DLD1 (cell line): ENCODE results near the gene CCDC158.
"Not testable (repeated sequence)": the region's sequence is repeated elsewhere in the genome, so short reads cannot be mapped to it uniquely, and the experiment has no call there.

ENCODE experiments used
- in situ Hi-C: cut with HindIII; loops from 2 replicates; pipeline ENCODE4 v1.10.0; 2017; ENCODE audit warnings: low sequenced_read_pairs

CCDC158 gene

DNA sequence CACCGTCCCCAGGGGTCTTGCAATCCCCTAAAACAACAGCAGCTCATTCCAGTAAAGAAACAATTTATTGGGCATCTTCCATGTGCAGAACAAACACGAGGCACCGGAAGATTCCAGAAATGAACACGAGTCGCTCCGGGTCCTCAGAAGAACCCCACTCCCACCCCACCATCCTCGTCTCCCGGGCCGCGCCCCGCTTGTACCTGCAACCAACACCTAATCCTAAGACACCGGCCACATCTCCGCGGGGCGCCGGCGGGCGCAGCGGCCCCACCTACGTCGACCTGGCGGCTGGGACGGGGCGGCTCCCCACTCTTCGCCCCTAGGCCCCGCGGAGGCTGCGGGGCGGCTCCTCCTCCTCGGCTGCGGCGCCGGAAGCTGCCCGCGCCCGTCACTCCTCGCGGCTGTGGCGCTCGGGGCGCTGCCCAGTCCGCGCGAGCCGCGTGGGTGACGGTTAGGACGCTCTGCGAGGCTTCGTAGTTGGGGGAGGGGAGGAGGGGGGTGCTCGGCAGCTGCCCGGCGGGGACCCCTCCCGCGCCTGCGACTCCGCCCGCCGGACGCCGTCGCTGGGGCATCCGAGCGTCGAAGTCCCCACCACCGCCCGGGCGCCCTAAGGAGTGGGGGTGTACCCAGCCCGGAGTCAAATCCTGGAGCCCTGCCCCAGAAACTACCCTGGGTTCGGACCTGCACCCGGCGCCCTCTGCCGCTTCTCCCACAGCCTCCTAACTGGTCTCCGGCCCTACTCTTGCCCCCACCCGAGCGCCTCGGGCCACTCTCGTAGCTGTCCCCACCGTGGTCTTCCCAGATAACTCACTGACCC lies at the start of gene CCDC158:
Gene CCDC158 (minus strand): TSS at position 380 of the 820 bp plus-strand sequence. CDS start 17,934 bp downstream, outside the sequence.
- in situ Hi-C loops = no loop called here

DNA sequence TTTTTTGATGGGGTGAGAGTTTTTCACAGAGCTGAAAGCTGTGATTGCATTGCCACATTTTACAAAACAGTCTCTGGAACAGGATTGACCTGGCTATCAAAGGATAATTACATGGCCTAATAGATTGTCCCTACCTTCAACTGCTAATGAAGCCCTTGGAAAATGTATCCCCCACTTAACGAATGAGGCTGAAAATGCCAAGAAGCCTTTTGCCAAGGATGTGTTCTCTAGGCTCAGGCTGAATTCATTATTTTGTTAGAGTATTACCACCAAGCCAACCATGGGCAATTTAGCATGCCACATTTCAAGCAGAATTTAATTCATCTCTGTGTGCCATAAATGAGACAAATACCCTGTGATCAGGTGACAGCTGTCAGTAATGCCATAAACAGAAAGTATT lies 49.6 kb upstream of the CCDC158 start:
- in situ Hi-C loops = no loop called here

DNA sequence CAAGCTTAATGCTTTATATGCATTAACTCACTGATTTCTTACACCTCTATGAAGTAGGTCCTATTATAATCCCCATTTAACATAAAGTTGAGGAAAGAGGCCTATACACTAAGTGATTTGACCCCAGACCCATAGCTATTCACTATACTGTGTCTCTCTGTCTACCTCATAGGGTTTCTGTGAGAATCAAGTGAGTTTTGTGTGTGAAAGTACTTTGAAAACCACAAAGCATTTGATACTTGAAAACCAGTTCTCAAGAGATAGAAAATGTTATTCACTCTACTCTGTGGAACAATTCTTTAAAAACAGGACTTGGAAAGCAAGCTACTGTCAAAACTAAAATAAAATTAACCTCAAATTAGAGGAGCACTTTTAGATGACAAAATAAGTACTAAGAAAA lies 49.1 kb upstream of the CCDC158 start:
- in situ Hi-C loops = no loop called here

DNA sequence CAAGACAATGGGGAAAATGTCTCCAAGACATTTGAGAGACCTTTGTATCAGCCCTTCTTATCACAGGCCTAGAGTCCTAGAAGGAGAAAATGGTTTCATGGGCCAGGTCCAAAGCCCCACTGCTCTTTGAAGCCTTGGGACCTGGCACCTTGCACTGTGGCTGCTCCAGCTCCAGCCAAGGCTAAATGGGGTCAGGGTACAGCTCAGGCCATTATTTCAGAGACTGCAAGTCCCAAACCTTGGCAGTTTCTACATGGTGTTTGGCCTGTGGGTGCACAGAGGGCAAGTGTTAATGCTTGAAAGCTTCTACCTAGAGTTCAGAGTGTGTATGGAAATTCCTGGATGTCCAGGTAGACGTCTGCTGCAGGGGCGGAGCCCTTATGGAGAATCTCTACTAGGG lies 42.6 kb upstream of the CCDC158 start:
- in situ Hi-C loops = no loop called here

DNA sequence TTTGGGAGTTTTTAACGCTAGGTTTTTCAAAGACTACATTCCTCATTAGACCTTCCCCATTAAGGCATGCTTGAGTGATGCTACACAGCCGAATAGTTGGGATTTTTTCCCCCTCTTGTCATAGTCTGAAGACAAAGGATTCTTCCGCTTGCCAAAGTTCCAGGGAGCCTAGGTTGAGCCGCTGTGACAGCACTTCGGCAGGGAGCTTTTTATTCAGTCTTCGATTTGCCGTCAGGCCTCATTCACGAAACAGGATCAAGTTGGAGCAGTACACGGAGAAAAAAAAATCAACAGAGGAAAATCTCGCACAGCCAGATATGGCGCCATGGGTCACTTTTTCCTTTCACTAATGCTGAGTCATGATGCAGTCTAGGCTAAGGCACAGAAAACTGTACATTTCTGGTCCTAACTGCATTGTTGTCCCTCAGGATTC lies 38.4 kb upstream of the CCDC158 start:
- in situ Hi-C loops = no loop called here

DNA sequence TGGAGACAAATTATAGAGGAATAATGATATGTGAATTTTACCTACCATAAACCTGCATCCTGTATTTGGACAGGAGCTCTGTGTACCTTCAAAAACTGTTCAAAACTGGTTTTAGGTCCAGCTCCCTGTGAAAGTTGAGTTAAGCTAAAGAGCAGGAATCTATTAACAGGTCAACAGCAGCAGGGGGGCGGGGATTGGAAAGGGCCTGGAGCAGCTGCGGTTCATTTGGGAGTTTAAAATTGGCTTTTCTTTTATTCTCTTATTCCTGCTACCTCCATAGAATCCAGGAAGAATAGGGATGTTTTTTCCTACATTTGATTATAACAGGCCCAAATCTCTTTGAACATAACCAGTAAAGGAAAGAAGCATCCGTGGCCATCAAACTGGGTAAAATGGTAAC lies 37.9 kb upstream of the CCDC158 start:
- in situ Hi-C loops = no loop called here

DNA sequence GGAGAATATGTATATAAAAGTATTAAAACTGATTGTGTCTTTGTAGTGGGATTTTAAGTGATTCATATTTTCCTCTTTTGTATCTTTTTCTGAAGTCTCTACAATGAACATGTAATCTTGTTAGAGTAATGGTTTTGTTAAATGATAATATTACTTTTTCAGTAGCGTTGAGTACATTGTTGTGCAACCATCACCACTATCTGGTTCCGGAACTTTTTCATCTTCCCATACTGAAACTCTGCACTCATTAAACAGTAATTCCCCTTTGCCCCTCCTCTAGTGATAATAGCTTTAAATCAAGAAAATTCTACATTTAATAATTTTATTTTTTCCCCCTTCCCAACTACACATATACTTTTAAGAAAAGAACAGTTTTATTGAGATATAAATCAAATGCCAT lies 37.4 kb upstream of the CCDC158 start:
- in situ Hi-C loops = no loop called here

DNA sequence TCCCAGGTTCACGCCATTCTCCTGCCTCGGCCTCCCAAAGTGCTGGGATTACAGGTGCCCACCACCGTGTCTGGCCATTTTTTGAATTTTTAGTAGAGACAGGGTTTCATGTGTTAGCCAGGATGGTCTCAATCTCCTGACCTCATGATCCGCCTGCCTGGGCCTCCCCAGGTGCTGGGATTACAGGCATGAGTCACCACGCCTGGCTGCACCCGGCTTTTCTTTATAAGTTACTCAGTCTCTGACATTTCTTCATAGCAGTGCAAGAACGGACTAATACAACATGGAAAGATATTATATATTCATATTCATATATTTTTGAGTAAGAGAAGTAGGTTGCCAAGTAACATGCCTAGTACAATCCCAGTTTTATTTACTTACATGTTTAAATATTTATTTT lies 36.9 kb upstream of the CCDC158 start:
- in situ Hi-C loops = no loop called here

DNA sequence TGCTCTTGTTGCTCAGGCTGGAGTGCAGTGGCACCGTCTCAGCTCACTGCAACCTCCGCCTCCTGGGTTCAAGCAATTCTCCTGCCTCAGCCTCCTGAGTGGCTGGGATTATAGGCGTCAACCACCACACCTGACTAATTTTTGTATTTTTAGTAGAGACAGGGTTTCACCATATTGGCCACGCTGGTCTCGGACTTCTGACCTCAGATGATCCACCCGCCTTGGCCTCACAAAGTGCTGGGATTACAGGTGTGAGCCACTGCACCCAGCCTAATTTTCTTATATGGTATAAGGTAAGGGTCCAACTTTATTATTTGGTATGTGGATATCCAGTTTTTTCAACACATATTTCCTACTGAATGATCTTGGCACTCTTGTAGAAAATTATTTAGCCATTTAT lies 33.1 kb upstream of the CCDC158 start:
- in situ Hi-C loops = not testable (repeated sequence)

DNA sequence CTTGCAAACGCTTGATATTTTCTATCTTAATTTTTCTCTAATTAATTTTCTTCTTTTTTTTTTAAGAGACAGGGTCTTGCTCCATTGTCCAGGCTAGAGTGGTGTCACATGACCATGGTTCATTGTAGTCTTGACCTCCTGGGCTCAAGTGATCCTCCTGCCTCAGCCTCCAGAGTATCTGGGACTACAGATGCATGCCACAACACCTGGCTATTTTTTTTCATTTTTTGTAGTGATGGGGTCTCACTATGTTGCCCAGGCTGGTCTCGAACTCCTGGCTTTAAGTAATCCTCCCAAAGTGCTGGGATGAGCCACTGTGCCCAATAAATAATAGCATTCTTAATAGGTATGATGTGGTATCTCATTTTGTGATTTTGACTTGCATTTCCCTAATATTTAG lies 32.3 kb upstream of the CCDC158 start:
- in situ Hi-C loops = no loop called here

DNA sequence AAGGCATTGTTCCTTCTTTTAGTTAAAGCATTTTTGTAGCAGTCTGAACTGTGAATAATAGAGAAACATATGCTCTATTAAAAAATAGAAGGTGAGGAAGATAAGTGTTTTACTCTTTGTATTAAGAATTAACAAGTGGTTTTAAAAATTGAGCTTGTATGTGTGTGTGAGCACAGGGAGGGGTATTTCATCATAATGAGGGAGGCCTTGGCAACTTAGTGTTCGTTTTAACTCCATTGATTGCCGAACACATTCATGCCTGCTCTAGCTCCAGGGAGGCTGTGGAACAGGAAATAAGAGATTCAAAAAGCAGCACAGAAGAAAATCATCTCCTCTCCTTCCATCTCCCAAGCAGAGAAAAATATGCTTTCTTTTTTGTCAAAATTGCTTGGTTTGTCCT lies 28.9 kb upstream of the CCDC158 start:
- in situ Hi-C loops = no loop called here

DNA sequence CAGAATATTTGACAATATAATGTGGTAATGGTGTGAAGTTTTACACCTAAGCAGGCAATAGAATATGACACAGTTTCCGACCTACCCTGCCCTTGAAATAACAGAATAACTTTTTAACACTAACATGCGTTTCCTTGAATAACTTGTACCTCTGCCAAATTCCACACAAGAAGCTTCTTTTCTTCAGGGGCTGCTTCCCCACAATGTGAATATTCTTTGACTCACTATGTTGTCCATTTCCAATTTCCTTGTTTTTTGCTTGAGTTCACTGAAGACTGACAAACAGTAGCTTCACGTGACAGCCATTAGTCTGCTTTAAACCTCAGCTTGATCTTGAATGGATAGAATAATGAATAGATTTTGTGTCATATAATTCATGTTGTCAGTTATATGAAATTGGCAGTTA lies 28.4 kb upstream of the CCDC158 start:
- in situ Hi-C loops = no loop called here

DNA sequence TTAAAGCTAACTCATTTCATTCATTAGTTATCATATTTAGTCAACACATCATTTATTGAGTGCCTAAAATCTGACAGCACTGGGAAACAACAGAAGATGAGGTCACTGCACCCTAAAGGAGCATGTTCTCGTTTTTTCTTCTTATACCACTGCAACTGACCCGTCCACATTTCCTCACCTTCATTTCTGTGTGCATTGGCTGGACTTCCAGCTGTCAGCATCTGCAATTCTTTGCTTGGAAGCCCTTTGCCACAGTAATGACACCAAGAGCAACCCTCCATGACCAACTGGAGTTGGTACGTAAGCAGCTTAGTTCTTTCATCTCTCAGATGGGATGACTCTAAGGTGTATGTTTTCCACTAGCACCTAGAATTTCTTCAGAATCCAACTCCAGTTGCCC lies 27.3 kb upstream of the CCDC158 start:
- in situ Hi-C loops = no loop called here

DNA sequence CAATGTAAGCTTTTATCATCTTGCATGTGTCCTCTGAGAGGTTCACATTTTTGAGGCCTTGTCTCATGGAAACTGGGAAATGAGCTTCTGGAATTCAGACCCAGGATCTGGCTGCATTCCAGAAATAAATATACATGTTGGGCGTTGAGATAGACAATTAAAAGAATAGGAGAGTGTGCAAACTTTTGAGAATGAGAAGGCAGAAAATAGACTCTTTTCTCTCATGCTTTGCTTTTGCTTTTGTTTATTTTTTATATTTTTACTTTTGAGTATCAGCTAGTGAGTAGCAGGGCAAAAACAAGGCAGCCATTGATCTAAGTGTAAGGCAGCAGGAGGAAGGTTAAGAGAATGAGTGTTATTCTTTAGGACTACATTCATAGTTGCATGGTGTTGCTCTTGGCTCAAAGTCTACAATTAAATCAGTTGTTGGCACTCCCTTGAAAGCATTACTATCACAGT lies 26.5 kb upstream of the CCDC158 start:
- in situ Hi-C loops = no loop called here

DNA sequence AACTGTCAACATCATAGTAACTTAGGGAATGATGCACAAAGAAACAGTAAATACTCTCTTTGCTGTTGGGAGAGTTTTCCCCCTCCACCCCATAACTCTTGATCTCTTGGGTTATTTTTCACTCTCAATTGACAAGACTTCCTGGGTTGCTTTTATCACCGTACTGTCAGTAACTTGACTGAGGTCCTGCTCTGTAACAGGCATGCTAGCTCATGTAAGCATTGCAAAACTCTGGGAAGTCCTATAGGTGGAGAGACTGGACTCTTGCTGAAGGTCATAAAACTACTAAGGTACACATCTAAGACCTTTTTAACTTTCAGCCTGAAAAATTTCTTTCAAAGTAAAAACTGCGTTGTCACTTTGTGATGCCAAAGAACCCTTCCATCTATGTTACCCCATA lies 25.0 kb upstream of the CCDC158 start:
- in situ Hi-C loops = no loop called here

DNA sequence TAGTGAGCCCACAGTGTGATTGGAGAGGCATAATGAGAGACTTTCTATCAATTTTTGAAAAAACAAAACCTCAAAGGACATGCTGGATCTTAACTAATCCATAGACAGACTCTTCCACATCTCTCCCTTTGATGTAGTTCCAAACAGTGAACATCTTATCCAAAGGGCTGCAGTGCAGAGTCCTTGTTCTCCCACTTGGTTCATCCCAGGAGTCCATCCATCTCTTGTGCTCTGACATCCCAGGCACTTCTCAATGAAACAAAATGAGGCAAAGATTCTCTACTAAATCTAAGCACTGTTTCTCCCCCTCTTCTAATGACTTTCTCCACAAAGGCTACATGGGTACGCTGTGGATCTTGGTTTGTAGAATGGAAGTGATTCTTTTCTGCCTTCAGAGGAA lies 22.4 kb upstream of the CCDC158 start:
- in situ Hi-C loops = no loop called here

DNA sequence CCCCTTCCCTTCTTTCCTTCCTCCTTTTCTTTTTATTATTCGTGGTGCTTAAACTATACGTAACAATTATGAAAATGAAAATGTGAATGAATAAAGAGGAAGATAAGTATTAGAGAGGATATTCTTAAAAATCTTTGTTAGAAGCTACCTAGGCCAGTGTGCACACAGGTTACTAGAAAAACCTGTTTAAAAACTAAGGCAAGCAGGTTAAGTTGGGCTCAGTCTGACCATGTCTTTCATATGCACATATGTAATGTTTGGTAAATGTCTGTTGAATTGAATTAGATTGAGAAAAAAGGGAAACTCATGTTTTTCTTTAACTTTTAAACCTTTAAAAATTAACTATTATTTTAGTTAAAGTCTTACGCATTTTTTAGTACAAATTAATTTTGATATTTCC lies 21.9 kb upstream of the CCDC158 start:
- in situ Hi-C loops = no loop called here

DNA sequence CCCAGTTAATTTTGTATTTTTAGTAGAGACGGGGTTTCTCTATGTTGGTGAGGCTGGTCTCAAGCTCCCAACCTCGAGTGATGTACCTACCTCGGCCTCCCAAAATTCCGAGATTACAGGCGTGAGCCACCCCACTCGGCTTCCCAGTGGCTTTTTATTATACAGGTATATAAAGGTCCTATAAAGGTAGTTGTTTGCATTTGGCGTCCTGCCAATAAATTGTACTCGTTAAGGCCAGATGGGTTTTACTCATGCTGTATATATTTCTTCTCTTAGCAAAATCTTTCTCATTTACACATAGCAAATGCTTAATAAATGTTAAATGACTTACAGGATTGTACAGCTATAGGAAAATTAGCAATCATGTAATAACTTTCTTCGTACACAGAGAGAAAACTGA lies 20.9 kb upstream of the CCDC158 start:
- in situ Hi-C loops = no loop called here

DNA sequence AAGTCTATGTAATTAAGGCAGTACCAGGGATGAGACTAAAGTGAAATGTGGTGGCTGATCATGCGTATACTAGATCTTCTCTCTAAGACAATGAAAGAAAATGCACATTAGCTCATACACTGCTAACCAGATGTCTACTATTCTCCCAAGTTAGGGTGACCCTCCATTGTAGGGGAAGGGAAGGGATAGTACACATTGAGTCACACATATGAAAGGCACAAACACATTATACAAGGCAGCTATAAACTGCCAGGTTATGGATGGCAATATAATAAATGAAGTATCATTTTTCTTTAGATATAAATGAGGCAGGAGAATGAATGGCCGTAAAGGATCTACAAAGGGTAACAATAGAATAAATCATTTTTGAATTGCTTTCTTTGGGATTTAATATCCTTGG lies 18.6 kb upstream of the CCDC158 start:
- in situ Hi-C loops = no loop called here

DNA sequence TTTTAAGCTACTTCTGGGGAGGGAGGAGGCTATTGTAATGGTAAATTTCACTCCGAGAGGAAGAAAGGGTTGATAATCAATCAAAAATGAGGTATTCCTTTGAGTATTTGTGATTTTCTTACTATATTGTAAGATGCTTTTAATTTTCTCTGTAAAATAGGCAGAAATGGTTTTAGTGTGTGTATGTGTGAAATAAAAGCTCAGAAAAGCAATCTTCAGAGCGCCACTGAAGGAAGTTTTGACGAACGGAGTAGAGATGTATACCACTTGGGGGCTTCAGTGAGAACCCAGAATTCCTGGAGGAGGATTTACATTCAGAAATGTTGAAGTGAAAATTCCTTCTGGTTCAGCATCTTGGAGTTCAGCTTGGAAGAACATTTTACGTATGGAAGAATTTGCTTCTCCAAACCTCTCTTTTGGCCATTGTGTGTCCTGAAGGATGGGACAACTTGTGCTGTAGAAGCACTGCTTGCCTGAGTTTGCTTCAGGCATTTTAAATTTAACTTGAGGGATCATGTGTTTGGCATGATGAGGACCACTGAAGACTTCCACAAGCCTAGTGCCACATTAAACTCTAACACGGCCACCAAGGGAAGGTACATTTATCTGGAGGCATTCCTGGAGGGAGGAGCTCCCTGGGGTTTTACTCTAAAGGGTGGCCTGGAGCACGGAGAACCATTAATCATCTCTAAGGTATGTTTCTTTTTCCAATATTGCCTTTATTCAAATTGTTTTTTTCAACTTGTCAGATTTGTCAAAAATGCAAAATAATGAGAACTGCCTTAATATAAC lies 14.8 kb upstream of the CCDC158 start:
- in situ Hi-C loops = no loop called here

DNA sequence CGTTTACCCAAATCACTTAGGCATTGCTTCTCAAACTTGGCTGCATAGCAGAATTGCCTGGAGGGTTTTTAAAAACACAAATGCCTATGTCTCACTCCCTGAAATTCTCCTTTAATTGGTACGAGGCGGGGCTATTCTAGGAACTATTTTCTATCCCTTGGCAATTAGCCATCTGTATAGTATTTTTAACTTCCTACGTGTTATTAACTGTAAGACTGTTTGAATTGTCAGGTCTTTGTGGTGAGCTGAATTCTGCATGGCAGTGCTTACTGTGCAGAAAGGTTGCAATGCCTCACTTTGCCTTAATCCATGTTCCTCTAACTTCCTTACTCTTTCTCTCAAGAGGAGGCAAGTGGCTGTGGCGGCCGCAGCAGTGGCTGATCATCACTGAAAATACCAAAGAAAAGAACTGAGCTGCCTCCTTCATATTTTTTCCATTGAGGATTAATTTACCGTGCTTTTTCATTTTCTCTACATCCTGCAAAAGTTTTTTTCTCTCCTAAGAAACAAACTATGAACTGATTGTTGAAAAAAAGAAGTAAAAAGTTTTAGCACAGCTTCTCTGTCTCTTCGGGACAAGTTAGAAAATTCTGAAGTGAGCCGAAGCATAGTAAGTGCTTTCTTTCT lies 14.1 kb upstream of the CCDC158 start, which contains the start of gene SHROOM3:
Gene SHROOM3 (plus strand): TSS at position 329 of the 627 bp plus-strand sequence. CDS start 824 bp downstream, outside the sequence.
- in situ Hi-C loops = no loop called here
